H1 (cell line): Measurements from ENCODE around the gene COL4A2. TPM values are rescaled to one million over a fixed set of nuclear protein-coding genes. Genes with fewer than 3 reads are reported as not detected.

Experiments
- CTCF ChIA-PET: fragments of 300-600 bp; sonication (Branson Sonifier 250); formaldehyde crosslinking; loops from one replicate; lab custom pipeline; 2021; ENCODE audit not compliant: partially characterized antibody; lab: Charles Lee
- POLR2A ChIA-PET: fragments of 300-600 bp; sonication (Branson Sonifier 250); formaldehyde crosslinking; loops from one replicate; lab custom pipeline; 2021; ENCODE audit warnings: inconsistent platforms; ENCODE audit not compliant: partially characterized antibody; lab: Charles Lee
- DNase-seq, 2 experiments: peaks; one replicate each; pipeline versions ENCODE4 v3.0.0 to v3.0.0-alpha.2; 2010 to 2022; ENCODE audit warnings: low spot score in 2 of 2, low read depth in 1 of 2, mixed read lengths in 1 of 2
- FAIRE-seq: peaks from 2 replicates; lab custom pipeline; 2011; peaks lifted over from hg19 to GRCh38; lab: Jason Lieb, UNC
- H2AFZ ChIP-seq: 2 replicates; pipeline ENCODE4 v1.8.1; 2012; ENCODE audit warnings: low read length, inconsistent platforms
- H2AK5ac ChIP-seq: 2 replicates; pipeline ENCODE4 v1.6.1; 2013; ENCODE audit warnings: low read depth, low read length
- H2BK120ac ChIP-seq: replicated peaks from 2 replicates; pipeline ENCODE3; 2013; ENCODE audit warnings: low read depth, low read length, inconsistent platforms
- H2BK12ac ChIP-seq: 2 replicates; pipeline ENCODE4 v1.6.1; 2013; ENCODE audit warnings: low read depth, low read length
- H2BK15ac ChIP-seq: 2 replicates; pipeline ENCODE4 v1.6.1; 2013; ENCODE audit warnings: low read length
- H2BK20ac ChIP-seq: 2 replicates; pipeline ENCODE4 v1.6.1; 2013; ENCODE audit warnings: low read length
- H2BK5ac ChIP-seq: 2 replicates; pipeline ENCODE4 v1.6.1; 2013; ENCODE audit warnings: low read depth, low read length
- H3K14ac ChIP-seq: 2 replicates; pipeline ENCODE4 v1.6.1; 2013; ENCODE audit warnings: inconsistent platforms; ENCODE audit not compliant: insufficient read length
- H3K18ac ChIP-seq: 2 replicates; pipeline ENCODE4 v1.6.1; 2013; ENCODE audit warnings: low read length; ENCODE audit errors: extremely low read depth
- H3K23ac ChIP-seq: 2 replicates; pipeline ENCODE4 v1.6.1; 2013; ENCODE audit warnings: inconsistent platforms; ENCODE audit not compliant: insufficient read length
- H3K23me2 ChIP-seq: 2 replicates; pipeline ENCODE4 v1.6.1; 2013; ENCODE audit warnings: low read depth, low read length
- H3K27ac ChIP-seq: 2 replicates; pipeline ENCODE4 v1.6.1; 2011; ENCODE audit warnings: low read depth, low read length, inconsistent platforms
- H3K27me3 ChIP-seq, 4 experiments: replicated peaks in 1 of 4; 1 replicate in 1 of 4; 2 replicates in 3 of 4; pipeline versions ENCODE4 v1.6.1 to v1.8.1; 2011 to 2013; ENCODE audit warnings: low read length in 3 of 4, mild to moderate bottlenecking in 3 of 4, inconsistent platforms in 2 of 4, mixed read lengths in 2 of 4, moderate library complexity in 1 of 4; ENCODE audit not compliant: control insufficient read depth in 3 of 4, insufficient read depth in 3 of 4; ENCODE audit errors: extremely low read depth in 1 of 4
- H3K36me3 ChIP-seq, 4 experiments: 2 replicates each; pipeline versions ENCODE4 v1.6.1 to v1.8.1; 2011 to 2013; ENCODE audit warnings: mild to moderate bottlenecking in 4 of 4, low read length in 3 of 4, moderate library complexity in 2 of 4, control low read depth in 1 of 4, inconsistent platforms in 1 of 4; ENCODE audit not compliant: insufficient read depth in 4 of 4, control insufficient read depth in 2 of 4
- H3K4ac ChIP-seq: replicated peaks from 2 replicates; pipeline ENCODE3; 2013; ENCODE audit warnings: low read length, low read depth, mixed read lengths, inconsistent platforms; ENCODE audit not compliant: insufficient read length
- H3K4me1 ChIP-seq, 4 experiments: replicated peaks in 1 of 4; 1 replicate in 1 of 4; 2 replicates in 3 of 4; pipeline versions ENCODE4 v1.6.1 to v1.8.1; 2011 to 2013; ENCODE audit warnings: low read length in 3 of 4, inconsistent platforms in 2 of 4, mixed read lengths in 1 of 4; ENCODE audit not compliant: insufficient read depth in 4 of 4, control insufficient read depth in 3 of 4
- H3K4me2 ChIP-seq, 2 experiments: 2 replicates each; pipeline versions ENCODE4 v1.6.1 to v1.8.1; 2011 to 2013; ENCODE audit warnings: low read depth in 2 of 2, low read length in 2 of 2, control low read depth in 1 of 2, inconsistent platforms in 1 of 2, mild to moderate bottlenecking in 1 of 2; ENCODE audit not compliant: insufficient read depth in 1 of 2
- H3K4me3 ChIP-seq, 4 experiments: fragments of 200-600, 300-600 bp in 1 of 4; sonication (generic), shearing (Covaris generic), sonication (Bioruptor Twin) in 1 of 4; 2 replicates each; pipeline versions ENCODE4 v1.5.1 to v1.8.1; 2011 to 2016; ENCODE audit warnings: low read length in 4 of 4, low read depth in 3 of 4, control low read depth in 2 of 4, inconsistent platforms in 2 of 4, mild to moderate bottlenecking in 2 of 4, mixed read lengths in 1 of 4, moderate library complexity in 1 of 4; ENCODE audit not compliant: insufficient read depth in 2 of 4; ENCODE audit errors: extremely low read depth in 1 of 4
- H3K56ac ChIP-seq: replicated peaks from 2 replicates; pipeline ENCODE3; 2013; ENCODE audit warnings: low read depth, mild to moderate bottlenecking, mixed read lengths, low read length, inconsistent platforms; ENCODE audit not compliant: insufficient read length
- H3K79me1 ChIP-seq: 2 replicates; pipeline ENCODE4 v1.6.1; 2013; ENCODE audit warnings: low read depth, low read length, control low read depth
- H3K79me2 ChIP-seq, 2 experiments: 2 replicates each; pipeline versions ENCODE4 v1.6.1 to v1.8.1; 2012 to 2013; ENCODE audit warnings: low read length in 2 of 2, mild to moderate bottlenecking in 2 of 2, inconsistent platforms in 1 of 2; ENCODE audit not compliant: insufficient read depth in 2 of 2, control insufficient read depth in 1 of 2
- H3K9ac ChIP-seq, 4 experiments: replicated peaks in 1 of 4; 1 replicate in 1 of 4; 2 replicates in 3 of 4; pipeline versions ENCODE4 v1.6.1 to v1.8.1; 2011 to 2013; ENCODE audit warnings: low read depth in 3 of 4, low read length in 3 of 4, control low read depth in 2 of 4, mild to moderate bottlenecking in 2 of 4, moderate library complexity in 2 of 4, inconsistent platforms in 1 of 4; ENCODE audit errors: extremely low read depth in 1 of 4
- H3K9me3 ChIP-seq, 2 experiments: 2 replicates each; pipeline versions ENCODE4 v1.6.1 to v1.8.1; 2012 to 2013; ENCODE audit warnings: mild to moderate bottlenecking in 2 of 2, moderate library complexity in 2 of 2, control low read depth in 1 of 2, inconsistent platforms in 1 of 2, low read depth in 1 of 2, low read length in 1 of 2, mixed read lengths in 1 of 2; ENCODE audit not compliant: insufficient read depth in 2 of 2
- H4K20me1 ChIP-seq, 2 experiments: replicated peaks in 1 of 2; 2 replicates each; pipeline versions ENCODE3 to v1.8.1; 2011 to 2013; ENCODE audit warnings: inconsistent platforms in 2 of 2, low read length in 2 of 2, mild to moderate bottlenecking in 1 of 2; ENCODE audit not compliant: insufficient read depth in 2 of 2, control insufficient read depth in 1 of 2
- H4K5ac ChIP-seq: 2 replicates; pipeline ENCODE4 v1.6.1; 2013; ENCODE audit warnings: low read length, low read depth, mixed read lengths, inconsistent platforms; ENCODE audit not compliant: insufficient read length
- H4K8ac ChIP-seq: 2 replicates; pipeline ENCODE4 v1.8.0; 2013; ENCODE audit warnings: mild to moderate bottlenecking, moderate library complexity, low read length, inconsistent platforms; ENCODE audit not compliant: insufficient read depth; ENCODE audit errors: extremely low read depth
- H4K91ac ChIP-seq: replicated peaks from 2 replicates; pipeline ENCODE3; 2013; ENCODE audit warnings: low read length, mixed read lengths, inconsistent platforms; ENCODE audit not compliant: insufficient read length
- CEBPB ChIP-seq: IDR thresholded peaks from 2 replicates; pipeline ENCODE4 v1.6.1; 2012; ENCODE audit warnings: low read depth, low read length
- HDAC2 ChIP-seq, 2 experiments: fragments of 300-600 bp in 1 of 2; sonication (generic) in 1 of 2; IDR thresholded peaks; 2 replicates each; pipeline ENCODE4 v1.6.1; 2011 to 2012; ENCODE audit warnings: low read depth in 2 of 2, low read length in 2 of 2, mild to moderate bottlenecking in 2 of 2, moderate library complexity in 2 of 2, borderline replicate concordance in 1 of 2, inconsistent platforms in 1 of 2
- KDM4A ChIP-seq: IDR thresholded peaks from one replicate; pipeline ENCODE4 v1.7.1; 2012; ENCODE audit warnings: low read depth, mild to moderate bottlenecking, moderate library complexity, low read length, inconsistent platforms; ENCODE audit not compliant: severe bottlenecking
- MAFK ChIP-seq: IDR thresholded peaks from 2 replicates; pipeline ENCODE4 v1.6.1; 2012; ENCODE audit warnings: low read depth, mild to moderate bottlenecking, improper control_type of control experiment, low read length
- NANOG ChIP-seq: IDR thresholded peaks from 2 replicates; pipeline ENCODE4 v1.6.1; 2011; ENCODE audit warnings: low read length, low read depth, mild to moderate bottlenecking, inconsistent platforms; ENCODE audit not compliant: insufficient read depth, poor library complexity, severe bottlenecking
- RBBP5 ChIP-seq: IDR thresholded peaks from 2 replicates; pipeline ENCODE4 v1.7.1; 2012; ENCODE audit warnings: low read depth, mild to moderate bottlenecking, inconsistent platforms, low read length, moderate library complexity, borderline replicate concordance
- RXRA ChIP-seq: IDR thresholded peaks from 2 replicates; pipeline ENCODE4 v1.6.1; 2011; ENCODE audit warnings: low read depth, mild to moderate bottlenecking, low read length, moderate library complexity; ENCODE audit not compliant: insufficient read depth
- SAP30 ChIP-seq: fragments of 300-600 bp; sonication (generic); IDR thresholded peaks from 2 replicates; pipeline ENCODE4 v1.7.1; 2012; ENCODE audit warnings: low read length, moderate library complexity, mild to moderate bottlenecking, inconsistent platforms; ENCODE audit not compliant: insufficient read depth, insufficient replicate concordance
- SRF ChIP-seq: IDR thresholded peaks from 2 replicates; pipeline ENCODE4 v1.6.1; 2011; ENCODE audit warnings: mild to moderate bottlenecking, low read depth, low read length, moderate library complexity
- WGBS, 2 experiments: shearing (Covaris generic) in 1 of 2; methylation state at CpG; one replicate each; pipeline versions ENCODE4 v1.1.6 to v1.1.7; 2013 to 2015; ENCODE audit warnings: low lambda C conversion rate in 2 of 2, mixed read lengths in 2 of 2, inconsistent platforms in 1 of 2, low coverage in 1 of 2, missing lambda C conversion rate in 1 of 2; ENCODE audit not compliant: insufficient replicate concordance in 2 of 2, insufficient coverage in 1 of 2, insufficient read length in 1 of 2; ENCODE audit errors: extremely low coverage in 1 of 2, missing lambda C conversion rate in 1 of 2; 5-methylcytosine and 5-hydroxymethylcytosine counted together
- polyA plus RNA-seq, 7 experiments: library from polyadenylated mRNA; depleted of rRNA in 3 of 7; stranded (reverse) in 5 of 7; unstranded in 2 of 7; fragments of >200 nt in 5 of 7; fragments of 200-250 nt in 2 of 7; gene quantifications; 1 replicate in 5 of 7; 2 replicates in 1 of 7; 4 replicates in 1 of 7; pipeline versions ENCODE4 v1.2.1 to v1.2.3, GENCODE V29; 2011 to 2013; ENCODE audit warnings: missing spikeins in 2 of 7, mixed read lengths in 2 of 7
- total RNA-seq: library from RNA; stranded (reverse); fragmentation: NEBNext Ultra II Directional; extraction: Animal tissue kit (Norgen Biotek cat#: 25700); gene quantifications from 2 replicates; pipeline ENCODE4 v1.2.1, GENCODE V29; 2021

COL4A2 gene
- total and polyA plus RNA-seq, 2 of the 8 experiments (the other 6 are each of a cell fraction or from before 2014, with no cell fraction given) = 80.4 to 87.3 TPM

DNA sequence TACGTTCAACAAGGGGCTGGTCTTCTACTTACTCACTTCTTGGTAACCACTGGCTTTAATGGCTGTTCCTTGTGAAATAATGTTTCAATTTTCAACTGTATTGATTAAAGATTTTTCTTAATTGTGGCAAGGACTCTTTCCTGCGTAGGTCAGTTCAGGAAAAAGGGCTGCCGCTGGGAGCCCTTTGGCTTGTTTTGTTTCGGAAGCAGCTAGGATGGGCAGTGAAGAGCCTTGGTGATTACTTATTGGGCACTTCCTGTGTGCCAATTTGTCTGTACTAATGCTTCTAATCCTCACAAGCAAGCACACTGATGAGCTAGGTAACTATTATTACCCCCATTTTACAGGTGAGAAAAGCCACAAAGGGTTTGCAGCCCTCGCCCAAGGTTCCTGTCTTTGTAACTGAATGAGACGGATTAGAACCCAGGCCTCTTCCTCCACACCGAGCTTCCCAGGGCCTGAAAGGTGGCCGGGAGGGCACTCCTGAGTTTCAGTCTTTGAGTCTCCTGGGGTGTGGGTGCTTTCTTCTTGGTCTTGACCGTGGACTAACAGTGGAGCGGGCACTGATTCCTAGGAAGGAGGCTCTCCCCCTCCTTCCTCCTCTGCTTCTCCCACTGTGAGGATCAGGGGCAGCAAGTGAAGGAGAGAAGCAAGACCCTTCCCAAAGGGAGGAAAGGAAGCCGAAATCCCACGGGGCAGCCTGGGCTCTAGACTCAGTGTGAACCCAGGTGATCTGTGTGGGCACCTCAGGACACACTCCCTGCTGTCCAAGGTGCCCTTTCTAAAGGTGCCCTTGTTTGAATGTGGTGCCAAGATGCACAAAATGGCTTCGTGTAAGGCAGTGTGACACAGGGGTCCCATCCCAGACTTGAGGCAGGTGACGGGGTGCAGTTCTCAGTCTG is 3.7 kb downstream of the COL4A2 start:
- H2BK20ac ChIP-seq = no peak overlapping the region
- H3K4me1 ChIP-seq = peaks cover 5 to 8% (median 5%) of the 10 kb centered on the region in 4 experiments; a peak in 5 of 7 replicates
- no peak overlapping the region for H3K14ac ChIP-seq
- H4K8ac ChIP-seq = no peak overlapping the region
- H3K4me2 ChIP-seq = no peak overlapping the region
- H3K79me1 ChIP-seq = peaks cover 3% of the 10 kb centered on the region
- peaks cover 0 to 17% of the 10 kb centered on the region in 2 experiments; a peak in 1 of 4 replicates for H3K79me2 ChIP-seq
- H3K9me3 ChIP-seq = no peaks in the 10 kb centered on the region
- no peak overlapping the region for H3K4ac ChIP-seq
- no peak overlapping the region for H3K9ac ChIP-seq
- no peak overlapping the region for H3K56ac ChIP-seq
- no peak overlapping the region for H2BK12ac ChIP-seq
- 0 out of 2 replicates have a peak overlapping the region, but pooled peaks have one; percentile 60 for H2BK5ac ChIP-seq
- H4K91ac ChIP-seq = no peak overlapping the region
- H3K27me3 ChIP-seq = peaks cover 0 to 18% (median 10%) of the 10 kb centered on the region in 4 experiments; a peak in 5 of 7 replicates
- DNase-seq = no peak
- H3K4me3 ChIP-seq = no peak overlapping the region
- no peak overlapping the region for H2BK120ac ChIP-seq
- CTCF ChIA-PET = interaction anchor here (1.3 to 5.2 kb wide), 4 partner anchors 13 to 90 kb away, joined by 3 to 40 read pairs (median 9); no protein-coding TSS in a partner anchor
- H4K20me1 ChIP-seq = peaks cover 5 to 14% of the 10 kb centered on the region in 2 experiments
- POLR2A ChIA-PET = interaction anchor here (0.6 to 0.9 kb wide), 2 partner anchors 10 to 31 kb away, joined by 3 read pairs; no protein-coding TSS in a partner anchor
- peaks cover 0 to 2% (median 0%) of the 10 kb centered on the region in 4 experiments; a peak in 1 of 8 replicates for H3K36me3 ChIP-seq
- 94% methylated on average over 13 of the region's 14 CpGs; no CpG with 5 or more reads in 1 of the 2 experiments for WGBS, 2 experiments
- no peak overlapping the region for H3K27ac ChIP-seq
- H4K5ac ChIP-seq = no peak overlapping the region
- no peak overlapping the region for H2AK5ac ChIP-seq
- no peak for FAIRE-seq
- no peak overlapping the region; the same call in 1 of the 2 replicates for H3K18ac ChIP-seq
- H2AFZ ChIP-seq = no peak overlapping the region
- no peak overlapping the region for H2BK15ac ChIP-seq
- peaks cover 15% of the 10 kb centered on the region for H3K23me2 ChIP-seq
- no peak overlapping the region for H3K23ac ChIP-seq
- TF ChIP-seq KDM4A (no peak), RBBP5 (no peak), MAFK (no peak), SRF (no peak), SAP30 (no peak), NANOG (no peak), HDAC2 (IDR thresholded peaks at IDR 0.05; ENCODE audit: borderline replicate concordance in 1 of 2, low read depth in 2 of 2, low read length in 2 of 2) (no peak), RXRA (no peak), CEBPB (no peak)
